Liver (tissue), 9 donors: ENCODE results near the gene GRAMD1A. TPM values are rescaled to one million over a fixed set of nuclear protein-coding genes. Genes with fewer than 3 reads are reported as not detected.

ENCODE experiments used
- DNase-seq: peaks from one replicate; pipeline ENCODE4 v3.0.0-alpha.2; 2017; ENCODE audit warnings: low spot score
- H3K27ac ChIP-seq, 2 donors: one replicate each; pipeline ENCODE4 v1.7.0; 2013; ENCODE audit warnings: inconsistent platforms in 2 of 2, low read length in 2 of 2, control low read depth in 1 of 2, low read depth in 1 of 2, mild to moderate bottlenecking in 1 of 2
- H3K27me3 ChIP-seq, 4 donors: one replicate each; pipeline versions ENCODE4 v1.6.1 to v1.7.0; 2013; ENCODE audit warnings: low read length in 3 of 4, inconsistent platforms in 1 of 4, mild to moderate bottlenecking in 1 of 4, moderate library complexity in 1 of 4; ENCODE audit not compliant: control insufficient read depth in 4 of 4, insufficient read depth in 4 of 4
- H3K36me3 ChIP-seq, 4 donors: one replicate each; pipeline versions ENCODE4 v1.6.1 to v1.7.0; 2013; ENCODE audit warnings: low read length in 3 of 4, mild to moderate bottlenecking in 3 of 4, low read depth in 1 of 4, moderate library complexity in 1 of 4; ENCODE audit not compliant: control insufficient read depth in 4 of 4, insufficient read depth in 3 of 4
- H3K4me1 ChIP-seq, 4 donors: one replicate each; pipeline versions ENCODE4 v1.6.1 to v1.7.0; 2013; ENCODE audit warnings: low read length in 3 of 4, mild to moderate bottlenecking in 3 of 4, moderate library complexity in 1 of 4; ENCODE audit not compliant: control insufficient read depth in 4 of 4, insufficient read depth in 4 of 4
- H3K4me3 ChIP-seq, 3 donors: one replicate each; pipeline versions ENCODE4 v1.6.1 to v1.7.0; 2013; ENCODE audit warnings: low read length in 3 of 3, control low read depth in 1 of 3, low read depth in 1 of 3, mild to moderate bottlenecking in 1 of 3
- H3K9ac ChIP-seq, 2 donors: one replicate each; pipeline ENCODE4 v1.7.0; 2013; ENCODE audit warnings: low read length in 2 of 2, mild to moderate bottlenecking in 2 of 2, moderate library complexity in 2 of 2, control low read depth in 1 of 2, low read depth in 1 of 2
- H3K9me3 ChIP-seq, 4 donors: one replicate each; pipeline versions ENCODE4 v1.6.1 to v1.7.0; 2013; ENCODE audit warnings: low read length in 3 of 4; ENCODE audit not compliant: control insufficient read depth in 4 of 4
- EGR1 ChIP-seq, 2 donors: IDR thresholded peaks; 2 replicates each; pipeline ENCODE4 v1.6.1; 2016 to 2018; ENCODE audit warnings: antibody characterized with exemption in 2 of 2, low read depth in 2 of 2
- FOXA1 ChIP-seq: IDR thresholded peaks from 2 replicates; pipeline ENCODE4 v1.6.1; 2016; ENCODE audit warnings: antibody characterized with exemption
- FOXA2 ChIP-seq: IDR thresholded peaks from 2 replicates; pipeline ENCODE4 v1.6.1; 2016; ENCODE audit warnings: antibody characterized with exemption
- GABPA ChIP-seq, 2 donors: IDR thresholded peaks in 1 of 2; conservative IDR thresholded peaks in 1 of 2; 2 replicates each; pipeline ENCODE4 v1.6.1; 2016; ENCODE audit warnings: antibody characterized with exemption in 2 of 2, mild to moderate bottlenecking in 1 of 2, moderate library complexity in 1 of 2
- HNF4A ChIP-seq, 2 donors: conservative IDR thresholded peaks; 2 replicates each; pipeline ENCODE4 v1.6.1; 2016; ENCODE audit warnings: antibody characterized with exemption in 2 of 2, mild to moderate bottlenecking in 2 of 2
- HNF4G ChIP-seq: IDR thresholded peaks from 2 replicates; pipeline ENCODE4 v1.6.1; 2016; ENCODE audit warnings: antibody characterized with exemption
- JUND ChIP-seq, 2 donors: IDR thresholded peaks; 2 replicates each; pipeline ENCODE4 v1.6.1; 2016; ENCODE audit warnings: antibody characterized with exemption in 2 of 2
- NR2F2 ChIP-seq: IDR thresholded peaks from 2 replicates; pipeline ENCODE4 v1.6.1; 2016; ENCODE audit warnings: antibody characterized with exemption
- RAD21 ChIP-seq, 2 donors: IDR thresholded peaks; 2 replicates each; pipeline ENCODE4 v1.6.1; 2016; ENCODE audit warnings: antibody characterized with exemption in 2 of 2, mild to moderate bottlenecking in 2 of 2
- RXRA ChIP-seq, 2 donors: IDR thresholded peaks; 2 replicates each; pipeline ENCODE4 v1.6.1; 2017 to 2018; ENCODE audit warnings: antibody characterized with exemption in 2 of 2, mild to moderate bottlenecking in 1 of 2
- YY1 ChIP-seq: IDR thresholded peaks from 2 replicates; pipeline ENCODE4 v1.6.1; 2016; ENCODE audit warnings: antibody characterized with exemption, mild to moderate bottlenecking
- WGBS: extraction: QIAGEN DNeasy Blood & Tissue Kit; methylation state at CpG from one replicate; pipeline ENCODE4 v1.1.7; 2013; 5-methylcytosine and 5-hydroxymethylcytosine counted together
- polyA plus RNA-seq, 2 donors: library from polyadenylated mRNA; stranded (reverse) in 1 of 2; unstranded in 1 of 2; fragments of 200-250 nt in 1 of 2; fragments of >200 nt in 1 of 2; fragmentation: Nextera tagmentation in 1 of 2; extraction: Ambion mirVana in 1 of 2; gene quantifications; one replicate each; pipeline versions ENCODE4 v1.2.1 to v1.2.3, GENCODE V29; 2013 to 2015
- total RNA-seq, 2 donors: library from RNA; depleted of rRNA; stranded (reverse); fragments of >200 nt; gene quantifications; one replicate each; pipeline ENCODE4 v1.2.3, GENCODE V29; 2014
- TF ChIP-seq, protein P1 (sequence below): IDR thresholded peaks from 2 replicates; pipeline ENCODE4 v1.6.1; 2016; ENCODE audit warnings: antibody characterized with exemption
- TF ChIP-seq, protein P2 (sequence below): IDR thresholded peaks from 2 replicates; pipeline ENCODE4 v1.6.1; 2016; ENCODE audit warnings: antibody characterized with exemption, mild to moderate bottlenecking
- TF ChIP-seq, protein P3 (sequence below): IDR thresholded peaks from 2 replicates; pipeline ENCODE4 v1.6.1; 2016; ENCODE audit warnings: antibody characterized with exemption
- donor health status: healthy.
- donor health status: healthy.
- donor health status: healthy.
- donor health status: healthy.
- donor health status: healthy.

Gene GRAMD1A
- total and polyA plus RNA-seq, 4 donors = 8.6 to 14.1 (median 11.2) TPM

DNA sequence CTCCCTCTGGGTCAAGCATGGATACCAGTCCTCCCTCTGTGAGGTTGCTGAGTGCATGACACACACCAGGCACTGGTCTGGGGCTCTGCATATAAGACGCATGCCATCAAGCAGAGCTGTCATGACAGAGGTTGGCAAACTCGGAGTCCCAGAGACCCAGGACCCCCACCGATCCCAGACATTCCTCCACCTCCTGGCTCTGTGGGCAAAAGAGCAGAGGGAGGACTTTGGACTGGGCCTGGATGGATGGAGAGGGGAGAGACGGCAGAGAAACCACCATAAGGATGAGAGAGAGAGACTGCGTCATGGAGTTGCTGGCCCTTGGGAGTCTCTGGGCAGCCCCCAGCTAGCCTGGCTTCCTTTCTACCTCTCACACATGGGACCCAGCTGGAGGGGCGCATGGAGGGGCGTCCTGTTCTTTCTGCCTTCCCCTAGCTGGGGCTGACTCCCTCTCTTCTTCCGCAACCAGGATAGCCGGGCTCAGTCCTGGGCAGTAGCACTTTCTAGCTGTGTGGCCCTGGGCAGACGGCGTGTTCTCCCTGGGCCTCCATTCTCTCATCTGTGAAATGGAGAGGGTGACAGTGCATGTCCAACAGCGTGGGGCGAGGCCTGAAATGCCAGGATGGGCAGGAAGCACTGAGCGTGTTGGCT, 43.0 kb downstream of the GRAMD1A start:
- Histone ChIP-seq H3K36me3 (peaks cover 0 to 2% (median 0%) of the 10 kb centered on the region in 4 donors), H3K27me3 (no peaks in the 10 kb centered on the region), H3K9ac (peak overlapping the region; percentile 34 to 74), H3K27ac (peak overlapping the region; percentile 93 to 98), H3K9me3 (no peaks in the 10 kb centered on the region), H3K4me1 (peaks cover 26 to 86% (median 49%) of the 10 kb centered on the region in 4 donors), H3K4me3 (peak overlapping the region; percentile 63 to 78 (median 76))
- WGBS = 40% methylated on average over 14 of the region's 14 CpGs
- no peak for DNase-seq
- TF ChIP-seq, protein P1, sequence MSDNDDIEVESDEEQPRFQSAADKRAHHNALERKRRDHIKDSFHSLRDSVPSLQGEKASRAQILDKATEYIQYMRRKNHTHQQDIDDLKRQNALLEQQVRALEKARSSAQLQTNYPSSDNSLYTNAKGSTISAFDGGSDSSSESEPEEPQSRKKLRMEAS = no peak
- peak; percentile 66 to 67 for TF ChIP-seq HNF4A (conservative IDR thresholded peaks at IDR 0.05)
- no peak for TF ChIP-seq JUND (IDR thresholded peaks at IDR 0.05)

DNA sequence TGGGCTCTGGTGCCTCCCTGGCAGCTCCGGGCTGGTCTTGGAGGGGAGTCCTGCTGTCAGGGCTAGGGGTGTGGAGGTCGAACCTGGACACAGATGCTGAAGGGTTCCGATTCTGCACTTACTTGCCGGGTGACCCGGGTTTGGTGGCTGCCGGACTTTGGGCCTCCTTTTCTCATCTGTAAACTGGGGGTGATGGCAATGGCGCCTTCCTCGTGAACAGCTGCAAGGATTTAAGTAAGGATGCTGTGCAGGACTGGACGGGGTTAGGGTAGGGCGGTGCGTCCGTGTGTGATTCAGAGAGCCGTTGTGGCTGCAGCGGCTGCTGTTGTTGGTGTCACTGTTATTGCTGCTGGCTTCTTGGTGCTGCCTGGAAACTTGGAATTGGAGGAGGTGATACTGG, 43.8 kb downstream of the GRAMD1A start:
- Histone ChIP-seq H3K4me3 (peak overlapping the region; percentile 63 to 78 (median 76)), H3K27ac (peak overlapping the region; percentile 93 to 98), H3K36me3 (peaks cover 0 to 2% (median 0%) of the 10 kb centered on the region in 4 donors), H3K9ac (peak overlapping the region; percentile 34 to 74), H3K4me1 (peaks cover 26 to 86% (median 55%) of the 10 kb centered on the region in 4 donors), H3K9me3 (no peaks in the 10 kb centered on the region), H3K27me3 (no peaks in the 10 kb centered on the region)
- 42% methylated on average over 14 of the region's 14 CpGs for WGBS
- no peak for DNase-seq
- no peak for TF ChIP-seq GABPA (IDR thresholded peaks at IDR 0.05 in 1 of 2, conservative IDR thresholded peaks at IDR 0.05 in 1 of 2)
- no peak for TF ChIP-seq RXRA (IDR thresholded peaks at IDR 0.05)
- no peak for TF ChIP-seq FOXA2
- TF ChIP-seq, protein P2, sequence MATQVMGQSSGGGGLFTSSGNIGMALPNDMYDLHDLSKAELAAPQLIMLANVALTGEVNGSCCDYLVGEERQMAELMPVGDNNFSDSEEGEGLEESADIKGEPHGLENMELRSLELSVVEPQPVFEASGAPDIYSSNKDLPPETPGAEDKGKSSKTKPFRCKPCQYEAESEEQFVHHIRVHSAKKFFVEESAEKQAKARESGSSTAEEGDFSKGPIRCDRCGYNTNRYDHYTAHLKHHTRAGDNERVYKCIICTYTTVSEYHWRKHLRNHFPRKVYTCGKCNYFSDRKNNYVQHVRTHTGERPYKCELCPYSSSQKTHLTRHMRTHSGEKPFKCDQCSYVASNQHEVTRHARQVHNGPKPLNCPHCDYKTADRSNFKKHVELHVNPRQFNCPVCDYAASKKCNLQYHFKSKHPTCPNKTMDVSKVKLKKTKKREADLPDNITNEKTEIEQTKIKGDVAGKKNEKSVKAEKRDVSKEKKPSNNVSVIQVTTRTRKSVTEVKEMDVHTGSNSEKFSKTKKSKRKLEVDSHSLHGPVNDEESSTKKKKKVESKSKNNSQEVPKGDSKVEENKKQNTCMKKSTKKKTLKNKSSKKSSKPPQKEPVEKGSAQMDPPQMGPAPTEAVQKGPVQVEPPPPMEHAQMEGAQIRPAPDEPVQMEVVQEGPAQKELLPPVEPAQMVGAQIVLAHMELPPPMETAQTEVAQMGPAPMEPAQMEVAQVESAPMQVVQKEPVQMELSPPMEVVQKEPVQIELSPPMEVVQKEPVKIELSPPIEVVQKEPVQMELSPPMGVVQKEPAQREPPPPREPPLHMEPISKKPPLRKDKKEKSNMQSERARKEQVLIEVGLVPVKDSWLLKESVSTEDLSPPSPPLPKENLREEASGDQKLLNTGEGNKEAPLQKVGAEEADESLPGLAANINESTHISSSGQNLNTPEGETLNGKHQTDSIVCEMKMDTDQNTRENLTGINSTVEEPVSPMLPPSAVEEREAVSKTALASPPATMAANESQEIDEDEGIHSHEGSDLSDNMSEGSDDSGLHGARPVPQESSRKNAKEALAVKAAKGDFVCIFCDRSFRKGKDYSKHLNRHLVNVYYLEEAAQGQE = no peak
- TF ChIP-seq, protein P3, sequence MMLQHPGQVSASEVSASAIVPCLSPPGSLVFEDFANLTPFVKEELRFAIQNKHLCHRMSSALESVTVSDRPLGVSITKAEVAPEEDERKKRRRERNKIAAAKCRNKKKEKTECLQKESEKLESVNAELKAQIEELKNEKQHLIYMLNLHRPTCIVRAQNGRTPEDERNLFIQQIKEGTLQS = no peak
- TF ChIP-seq YY1 = no peak
- TF ChIP-seq, protein P1 = no peak
- no peak for TF ChIP-seq NR2F2
- no peak for TF ChIP-seq HNF4G
- TF ChIP-seq FOXA1 = no peak
- TF ChIP-seq RAD21 (IDR thresholded peaks at IDR 0.05) = no peak
- TF ChIP-seq EGR1 (IDR thresholded peaks at IDR 0.05; ENCODE audit: low read depth in 2 of 2) = no peak
